ENCODE measurements around the gene NAA15.

GRCh38 chr4:139314047-139314800, 12.9 kb downstream of the NAA15 start:
- TF ChIP-seq CTCF (conservative IDR thresholded peaks at IDR 0.05; ENCODE audit: low read depth, low read length), result no peak
- TF ChIP-seq EZH2phosphoT487 (IDR thresholded peaks at IDR 0.05; ENCODE audit: borderline replicate concordance, low read length), result no peak
- TF ChIP-seq EZH2 (IDR thresholded peaks at IDR 0.05; ENCODE audit: low read length, unreplicated experiment), result no peak
